ENCODE measurements around the gene KRT33A.

GRCh38 chr17:41324180-41325075 lies 26.2 kb downstream of the KRT33A start:
- TF ChIP-seq EP300 (IDR thresholded peaks at IDR 0.05) (no peak), CTCF (IDR thresholded peaks at IDR 0.05) (peak in 1 of 4 experiments; percentile 28)

All from gastroesophageal sphincter (tissue), 3 donors.